B cell (primary cell): Measurements from ENCODE around the gene NOS1AP. TPM values are rescaled to one million over a fixed set of nuclear protein-coding genes. Genes with fewer than 3 reads are reported as not detected.

ENCODE experiments used
- ATAC-seq: fragments of 200-7000 bp; cut with Tn5 transposase; one replicate; pipeline ENCODE4 v1.10.0; 2021; ENCODE audit warnings: low read depth, mild to moderate bottlenecking, moderate number of reproducible peaks, moderate library complexity
- CTCF ChIA-PET: fragments of 350-600 bp; sonication (Branson Sonifier 250); formaldehyde crosslinking; loops from one replicate; lab custom pipeline; 2021; ENCODE audit warnings: antibody characterized with exemption, inconsistent platforms; lab: Charles Lee
- POLR2A ChIA-PET: fragments of 350-600 bp; sonication (Branson Sonifier 250); formaldehyde crosslinking; loops from one replicate; lab custom pipeline; 2021; ENCODE audit warnings: antibody characterized with exemption; lab: Charles Lee
- DNase-seq: peaks from one replicate; pipeline ENCODE4 v3.0.0; 2013
- H2AFZ ChIP-seq: 2 replicates; pipeline ENCODE4 v1.6.1; 2012; ENCODE audit warnings: mild to moderate bottlenecking, low read depth, low read length; ENCODE audit not compliant: insufficient read depth, poor library complexity, severe bottlenecking
- H3K27ac ChIP-seq, 2 donors: 1 replicate in 1 of 2; 2 replicates in 1 of 2; pipeline ENCODE4 v1.5.1; 2012 to 2013; ENCODE audit warnings: low read length in 2 of 2, mild to moderate bottlenecking in 2 of 2, moderate library complexity in 1 of 2
- H3K27me3 ChIP-seq, 4 experiments: fragments of 200-600 bp in 1 of 4; sonication (generic) in 1 of 4; replicated peaks in 1 of 4; 1 replicate in 2 of 4; 2 replicates in 2 of 4; pipeline versions ENCODE4 v1.6.1 to v1.7.0; 2013 to 2016; ENCODE audit warnings: low read length in 3 of 4, mild to moderate bottlenecking in 2 of 4, mixed read lengths in 1 of 4, moderate library complexity in 1 of 4; ENCODE audit not compliant: insufficient read depth in 4 of 4, control insufficient read depth in 3 of 4; ENCODE audit errors: control extremely low read depth in 1 of 4
- H3K36me3 ChIP-seq, 2 experiments: replicated peaks in 1 of 2; 1 replicate in 1 of 2; 2 replicates in 1 of 2; pipeline versions ENCODE4 v1.6.1 to v1.7.1; 2013; ENCODE audit warnings: low read length in 1 of 2; ENCODE audit not compliant: insufficient read depth in 2 of 2, control insufficient read depth in 1 of 2; ENCODE audit errors: control extremely low read depth in 1 of 2, extremely low read depth in 1 of 2
- H3K4me1 ChIP-seq, 2 donors: fragments of 200-600 bp in 1 of 2; sonication (generic) in 1 of 2; 1 replicate in 1 of 2; 2 replicates in 1 of 2; pipeline versions ENCODE4 v1.5.1 to v1.6.1; 2013 to 2017; ENCODE audit warnings: low read length in 2 of 2; ENCODE audit not compliant: control insufficient read depth in 2 of 2, insufficient read depth in 2 of 2
- H3K4me2 ChIP-seq: replicated peaks from 2 replicates; pipeline ENCODE3; 2012; ENCODE audit warnings: mild to moderate bottlenecking, low read depth, low read length; ENCODE audit not compliant: poor library complexity, severe bottlenecking
- H3K4me3 ChIP-seq, 5 experiments: fragments of 200-600 bp in 1 of 5; sonication (generic) in 1 of 5; 1 replicate in 3 of 5; 2 replicates in 2 of 5; pipeline versions ENCODE4 v1.5.1 to v1.7.0; 2011 to 2016; ENCODE audit warnings: low read length in 4 of 5, mild to moderate bottlenecking in 4 of 5, low read depth in 2 of 5, control low read depth in 1 of 5, moderate library complexity in 1 of 5; ENCODE audit not compliant: insufficient read depth in 1 of 5; ENCODE audit errors: control extremely low read depth in 1 of 5, extremely low read depth in 1 of 5
- H3K79me2 ChIP-seq: fragments of 200-600 bp; sonication (generic); one replicate; pipeline ENCODE4 v1.6.0; 2016; ENCODE audit warnings: low read length; ENCODE audit not compliant: control insufficient read depth, insufficient read depth
- H3K9ac ChIP-seq: fragments of 200-600 bp; sonication (generic); 2 replicates; pipeline ENCODE4 v1.6.1; 2017; ENCODE audit warnings: mild to moderate bottlenecking, low read length, moderate library complexity
- H3K9me3 ChIP-seq, 3 donors: one replicate each; pipeline versions ENCODE4 v1.6.1 to v1.7.1; 2013; ENCODE audit warnings: low read length in 2 of 3; ENCODE audit not compliant: control insufficient read depth in 2 of 3, insufficient read depth in 1 of 3; ENCODE audit errors: control extremely low read depth in 1 of 3
- H4K20me1 ChIP-seq: 2 replicates; pipeline ENCODE4 v1.6.0; 2012; ENCODE audit warnings: mild to moderate bottlenecking, low read length; ENCODE audit not compliant: insufficient read depth, control insufficient read depth, poor library complexity, severe bottlenecking
- H3K27ac Mint-ChIP-seq: one replicate; pipeline ENCODE4 v1.8.0; 2021; ENCODE audit warnings: mixed read lengths
- H3K27me3 Mint-ChIP-seq: one replicate; pipeline ENCODE4 v1.8.0; 2021; ENCODE audit warnings: mixed read lengths
- H3K4me1 Mint-ChIP-seq: one replicate; pipeline ENCODE4 v1.8.0; 2021; ENCODE audit warnings: mixed read lengths
- H3K4me3 Mint-ChIP-seq: one replicate; pipeline ENCODE4 v1.8.0; 2021; ENCODE audit warnings: mixed read lengths
- H3K9me3 Mint-ChIP-seq: one replicate; pipeline ENCODE4 v1.8.0; 2022; ENCODE audit warnings: mixed read lengths; ENCODE audit not compliant: insufficient read depth
- EZH2 ChIP-seq: IDR thresholded peaks from 2 replicates; pipeline ENCODE4 v1.6.1; 2012; ENCODE audit warnings: borderline replicate concordance, low read depth, mild to moderate bottlenecking, moderate library complexity, low read length; ENCODE audit not compliant: insufficient read depth, poor library complexity, severe bottlenecking
- WGBS: methylation state at CpG from one replicate; pipeline ENCODE4 v1.1.5; 2013; ENCODE audit warnings: missing lambda C conversion rate; ENCODE audit not compliant: insufficient coverage; 5-methylcytosine and 5-hydroxymethylcytosine counted together
- intact Hi-C: fragments of 100-400 bp; cut with micrococcal nuclease; formaldehyde crosslinking; loops from one replicate; pipeline ENCODE4 v1.10.0; 2022
- polyA plus RNA-seq: library from polyadenylated mRNA; depleted of rRNA; stranded (reverse); fragments of >200 nt; gene quantifications from 2 replicates; pipeline ENCODE4 v1.2.3, GENCODE V29; 2012
- total RNA-seq, 2 donors: library from RNA; stranded (reverse); fragments of 120-200 nt in 1 of 2; gene quantifications; 1 replicate in 1 of 2; 2 replicates in 1 of 2; pipeline versions ENCODE4 v1.2.3 to v1.2.4, GENCODE V29; 2013 to 2022
- TF ChIP-seq, protein P1 (sequence below): fragments of 200-600 bp; IDR thresholded peaks from one replicate; pipeline ENCODE4 v1.8.0; 2022; ENCODE audit warnings: antibody characterized with exemption, mild to moderate bottlenecking

The NOS1AP gene
- total and polyA plus RNA-seq, 2 donors (not counting 1 experiment from before 2014, with no cell fraction given), result 0.32 TPM; not detected in 1

DNA sequence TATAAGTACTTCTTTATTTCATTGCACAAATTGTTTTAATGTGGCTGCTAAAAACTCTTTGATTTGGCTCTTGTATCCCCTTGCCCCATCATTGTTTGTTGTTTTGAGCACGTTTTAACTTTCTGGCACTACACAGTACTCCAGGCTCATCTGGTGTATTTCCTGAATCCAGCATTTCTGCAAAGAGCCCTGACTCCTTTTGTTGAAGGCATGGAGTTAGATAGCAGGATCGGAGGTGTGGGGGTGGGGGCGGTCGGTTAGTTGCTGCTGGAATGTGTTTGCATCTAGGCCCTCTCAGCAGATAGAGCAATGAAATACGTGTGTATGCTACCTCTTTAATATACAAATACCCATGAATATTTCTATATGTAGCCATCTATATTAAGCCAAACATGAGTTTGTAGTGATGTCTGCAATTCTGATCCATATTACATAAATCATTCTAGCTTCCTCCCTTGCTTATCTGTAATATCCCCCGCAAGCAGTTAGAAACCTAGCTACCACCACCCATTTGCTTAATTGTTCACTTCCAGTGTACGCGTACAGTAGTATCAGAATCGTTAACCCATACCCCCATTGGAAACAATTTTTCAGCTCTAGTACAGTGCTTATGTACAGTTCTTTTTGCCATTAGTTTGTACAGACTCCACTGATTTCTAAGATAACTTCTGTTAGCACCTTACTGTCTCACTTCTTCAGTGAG, 106.0 kb downstream of the NOS1AP start:
- H3K9ac ChIP-seq, result no peak overlapping the region
- no peaks in the 10 kb centered on the region for H3K79me2 ChIP-seq
- H3K27ac ChIP-seq, result no peak overlapping the region
- 95% methylated on average over 4 of the region's 9 CpGs for WGBS
- no peaks in the 10 kb centered on the region for H3K4me1 Mint-ChIP-seq
- CTCF ChIA-PET, result no interaction called here
- intact Hi-C loops, result no loop called here
- no peak overlapping the region for H2AFZ ChIP-seq
- no peak for DNase-seq
- ATAC-seq, result no peak
- no peaks in the 10 kb centered on the region for H3K36me3 ChIP-seq
- peaks cover 3% of the 10 kb centered on the region for H3K27me3 Mint-ChIP-seq
- H3K27ac Mint-ChIP-seq, result no peak overlapping the region
- no peak for TF ChIP-seq EZH2
- TF ChIP-seq, protein P1, sequence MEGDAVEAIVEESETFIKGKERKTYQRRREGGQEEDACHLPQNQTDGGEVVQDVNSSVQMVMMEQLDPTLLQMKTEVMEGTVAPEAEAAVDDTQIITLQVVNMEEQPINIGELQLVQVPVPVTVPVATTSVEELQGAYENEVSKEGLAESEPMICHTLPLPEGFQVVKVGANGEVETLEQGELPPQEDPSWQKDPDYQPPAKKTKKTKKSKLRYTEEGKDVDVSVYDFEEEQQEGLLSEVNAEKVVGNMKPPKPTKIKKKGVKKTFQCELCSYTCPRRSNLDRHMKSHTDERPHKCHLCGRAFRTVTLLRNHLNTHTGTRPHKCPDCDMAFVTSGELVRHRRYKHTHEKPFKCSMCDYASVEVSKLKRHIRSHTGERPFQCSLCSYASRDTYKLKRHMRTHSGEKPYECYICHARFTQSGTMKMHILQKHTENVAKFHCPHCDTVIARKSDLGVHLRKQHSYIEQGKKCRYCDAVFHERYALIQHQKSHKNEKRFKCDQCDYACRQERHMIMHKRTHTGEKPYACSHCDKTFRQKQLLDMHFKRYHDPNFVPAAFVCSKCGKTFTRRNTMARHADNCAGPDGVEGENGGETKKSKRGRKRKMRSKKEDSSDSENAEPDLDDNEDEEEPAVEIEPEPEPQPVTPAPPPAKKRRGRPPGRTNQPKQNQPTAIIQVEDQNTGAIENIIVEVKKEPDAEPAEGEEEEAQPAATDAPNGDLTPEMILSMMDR, result no peak
- no peak overlapping the region for H3K4me3 ChIP-seq
- no peak overlapping the region for H3K4me3 Mint-ChIP-seq
- no peaks in the 10 kb centered on the region for H3K9me3 ChIP-seq
- H3K9me3 Mint-ChIP-seq, result no peaks in the 10 kb centered on the region
- H4K20me1 ChIP-seq, result no peaks in the 10 kb centered on the region
- no peak overlapping the region for H3K4me2 ChIP-seq
- H3K4me1 ChIP-seq, result no peaks in the 10 kb centered on the region
- POLR2A ChIA-PET, result no interaction called here
- H3K27me3 ChIP-seq, result no peaks in the 10 kb centered on the region

- Histone ChIP-seq H3K27me3 (no peaks in the 10 kb centered on the region), H3K9ac (no peak overlapping the region), H3K4me1 (no peaks in the 10 kb centered on the region), H2AFZ (no peak overlapping the region), H3K79me2 (no peaks in the 10 kb centered on the region), H3K27ac (no peak overlapping the region), H3K9me3 (no peaks in the 10 kb centered on the region), H3K4me3 (no peak overlapping the region), H3K4me2 (no peak overlapping the region), H4K20me1 (no peaks in the 10 kb centered on the region), H3K36me3 (no peaks in the 10 kb centered on the region)
- peaks cover 3% of the 10 kb centered on the region for H3K27me3 Mint-ChIP-seq
- CTCF ChIA-PET, result no interaction called here
- WGBS, result 94% methylated on average over 6 of the region's 6 CpGs
- H3K27ac Mint-ChIP-seq, result no peak overlapping the region
- ATAC-seq, result no peak
- no peak overlapping the region for H3K4me3 Mint-ChIP-seq
- POLR2A ChIA-PET, result no interaction called here
- no peak for DNase-seq
- TF ChIP-seq EZH2, result no peak
- intact Hi-C loops, result no loop called here
- no peaks in the 10 kb centered on the region for H3K9me3 Mint-ChIP-seq
- H3K4me1 Mint-ChIP-seq, result no peaks in the 10 kb centered on the region
Measured at GRCh38 chr1:162177126-162177525, 107.6 kb downstream of the NOS1AP start.
